Suppressor macrophage treated with lipopolysaccharide for 1 hour (primary cell): ENCODE measurements around the gene PRM3.

Experiments used
- DNase-seq, 3 donors: peaks; one replicate each; pipeline ENCODE4 v3.0.0-alpha.2; 2020 to 2022

Gene PRM3, protein sequence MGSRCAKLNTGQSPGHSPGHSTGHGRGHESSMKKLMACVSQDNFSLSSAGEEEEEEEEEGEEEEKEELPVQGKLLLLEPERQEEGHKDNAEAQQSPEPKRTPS

DNA sequence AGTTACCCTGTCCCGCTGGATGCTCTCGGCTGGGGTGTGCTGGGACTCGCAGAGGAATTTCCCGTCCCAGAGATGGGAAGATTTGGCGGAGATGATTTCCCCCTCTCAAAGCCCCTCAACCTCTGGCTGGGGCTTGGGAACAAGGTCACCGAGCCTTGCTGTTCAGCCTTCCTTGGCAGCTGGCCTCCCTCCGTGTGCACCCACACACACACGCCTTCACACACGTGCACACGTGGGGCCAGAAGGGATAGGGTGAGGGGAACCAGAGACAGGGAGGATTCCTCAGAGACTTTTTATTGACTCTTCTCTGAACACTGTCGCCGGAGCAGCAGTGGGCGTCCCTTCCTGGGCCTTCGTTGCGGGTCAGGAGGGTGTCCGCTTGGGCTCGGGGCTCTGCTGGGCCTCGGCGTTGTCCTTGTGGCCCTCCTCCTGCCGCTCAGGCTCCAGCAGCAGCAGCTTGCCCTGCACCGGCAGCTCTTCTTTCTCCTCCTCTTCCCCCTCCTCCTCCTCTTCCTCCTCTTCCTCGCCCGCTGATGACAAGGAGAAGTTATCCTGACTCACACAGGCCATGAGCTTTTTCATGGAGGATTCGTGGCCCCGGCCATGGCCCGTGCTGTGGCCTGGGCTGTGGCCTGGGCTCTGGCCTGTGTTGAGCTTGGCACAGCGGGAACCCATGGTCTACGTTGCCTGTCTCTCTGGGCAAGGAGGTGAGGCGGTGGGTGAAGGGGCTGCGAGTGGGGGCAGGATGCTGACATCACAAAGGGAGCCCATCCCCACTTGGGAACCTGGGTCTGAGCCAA, at the start of gene PRM3:
Gene PRM3 (minus strand): TSS at position 709 of the 800 bp plus-strand sequence. CDS start 34 bp downstream, at position 675.
- no peak for DNase-seq

DNA sequence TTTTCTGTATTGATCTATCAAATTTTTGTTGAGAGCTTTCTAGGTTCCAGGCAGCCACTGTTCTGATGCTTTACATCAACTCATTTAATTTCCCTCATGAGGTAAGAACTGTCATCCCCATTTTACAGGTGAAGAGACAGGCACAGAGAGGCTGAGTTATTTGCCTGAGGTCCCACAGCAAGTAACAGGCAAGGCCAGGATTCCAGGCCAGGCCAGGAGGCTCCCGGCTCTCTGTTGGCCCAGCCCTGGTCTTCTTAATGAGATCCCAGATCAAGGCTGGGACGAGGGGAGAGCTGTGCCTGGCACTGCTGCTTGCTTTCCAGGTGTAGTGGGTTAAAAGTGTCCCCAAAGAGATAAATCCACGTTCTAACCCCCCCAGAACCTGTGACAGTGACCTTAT, 49.4 kb upstream of the PRM3 start:
- DNase-seq = no peak

DNA sequence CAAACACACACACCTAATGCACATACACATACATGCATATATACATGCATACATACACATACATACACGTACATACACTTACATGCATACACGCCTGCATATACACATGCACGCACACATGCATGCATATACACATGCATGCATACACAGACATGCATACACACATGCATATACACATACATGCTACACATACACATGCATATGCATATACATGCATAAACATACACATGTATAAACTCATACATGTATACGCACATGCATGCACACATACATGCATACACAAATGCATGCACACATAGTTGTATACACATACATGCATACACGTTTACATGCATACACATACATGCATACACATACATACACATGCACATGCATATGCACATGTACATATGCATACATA, 48.2 kb upstream of the PRM3 start:
- no peak for DNase-seq

DNA sequence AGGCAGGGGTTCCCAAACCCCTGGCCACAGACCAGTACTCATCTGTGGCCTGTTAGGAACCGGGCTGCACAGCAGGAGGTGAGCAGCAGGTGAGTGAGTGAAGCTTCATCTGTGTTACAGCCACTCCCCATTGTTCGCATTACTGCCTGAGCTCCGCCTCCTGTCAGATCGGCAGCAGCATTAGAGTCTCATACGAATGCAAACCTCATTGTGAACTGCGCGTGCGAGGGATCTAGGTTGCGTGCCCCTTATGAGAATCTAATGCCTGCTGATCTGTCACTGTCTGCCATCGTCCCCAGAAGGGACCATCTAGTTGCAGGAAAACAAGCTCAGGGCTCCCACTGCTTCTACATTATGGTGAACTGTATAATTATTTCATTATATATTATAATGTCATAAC, 46.7 kb upstream of the PRM3 start:
- DNase-seq = no peak

DNA sequence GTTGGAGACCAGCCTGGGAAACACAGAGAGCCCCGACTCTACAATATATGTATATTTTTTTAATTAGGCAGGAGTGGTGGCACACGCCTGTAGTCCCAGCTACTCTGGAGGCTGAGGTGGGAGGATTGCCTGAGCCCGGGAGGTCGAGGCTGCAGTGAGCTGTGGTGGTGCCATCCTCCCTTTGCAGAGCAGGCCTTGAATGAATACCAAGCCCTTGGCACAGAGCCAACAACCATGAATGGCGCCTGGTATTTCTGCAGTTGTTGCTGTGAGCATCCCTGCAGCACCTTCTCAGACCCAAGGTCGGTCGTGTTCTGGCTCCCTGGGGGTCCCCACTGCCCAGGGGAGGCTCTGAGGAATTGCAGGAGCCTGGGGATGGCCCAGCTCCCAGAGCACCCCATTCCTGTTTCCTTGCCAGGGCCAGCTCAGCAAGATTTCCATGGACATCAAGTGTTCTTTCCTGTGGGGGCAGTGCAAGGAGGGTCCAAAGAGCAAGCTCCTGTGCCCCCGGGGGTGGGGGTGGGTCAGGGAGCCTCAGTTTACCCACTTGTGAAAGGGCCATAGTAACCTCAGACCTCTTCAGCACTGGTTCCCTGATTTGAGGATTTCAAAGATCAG, 46.2 kb upstream of the PRM3 start:
- peak in 1 of 3 donors; percentile 23 for DNase-seq

DNA sequence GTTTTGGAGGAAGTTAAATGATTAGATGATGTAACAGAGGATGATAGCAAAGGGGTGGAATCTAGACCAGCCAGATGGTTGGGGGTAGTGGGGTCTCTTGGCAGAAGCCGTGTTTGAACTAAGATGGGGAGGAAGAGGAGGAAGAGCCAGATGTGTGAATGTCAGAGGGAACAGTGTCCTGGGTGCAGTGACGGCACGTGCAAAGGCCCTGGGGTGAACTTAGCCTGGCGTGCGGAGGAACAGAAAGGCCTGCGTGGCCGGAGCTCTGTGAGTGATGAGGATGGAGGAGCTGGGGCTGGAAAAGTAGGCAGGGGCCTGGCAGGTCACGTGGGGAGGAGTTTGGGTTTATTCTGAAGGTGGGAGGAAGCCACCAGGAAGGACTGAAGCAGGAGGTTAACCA, 45.4 kb upstream of the PRM3 start:
- no peak for DNase-seq

DNA sequence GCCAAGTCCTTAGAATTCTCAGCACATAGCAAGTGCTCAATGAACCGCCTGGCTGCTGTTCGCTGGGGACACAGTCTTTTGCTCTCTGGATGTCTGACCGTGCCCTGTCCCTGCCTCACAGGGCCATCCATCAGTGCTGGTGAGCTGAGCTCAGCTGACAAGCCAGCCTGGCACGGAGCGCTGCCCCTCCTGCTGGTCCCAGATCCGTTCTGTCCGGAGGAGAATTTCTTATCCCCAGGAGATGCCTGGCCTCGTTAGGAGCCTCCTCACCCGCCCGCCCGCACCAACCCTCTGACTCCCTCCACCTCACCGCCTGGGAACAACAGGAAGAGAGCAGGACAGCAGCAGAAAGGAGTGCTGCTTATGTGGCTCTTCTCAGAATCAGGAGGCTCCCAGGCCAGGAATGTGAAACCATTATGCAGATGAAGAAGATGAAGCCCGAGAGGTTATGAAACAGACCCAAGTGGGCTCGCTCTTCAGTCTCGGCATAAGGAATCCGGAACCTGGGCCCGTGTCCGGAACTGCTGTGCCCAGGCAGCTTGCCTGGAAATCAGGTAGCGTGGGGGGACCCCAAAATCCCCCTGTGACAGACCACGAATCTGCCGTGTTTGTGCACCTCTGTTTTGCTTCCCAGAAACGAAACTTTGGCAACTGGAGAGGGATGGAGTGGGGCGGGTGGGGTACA, 43.0 kb upstream of the PRM3 start:
- no peak for DNase-seq

DNA sequence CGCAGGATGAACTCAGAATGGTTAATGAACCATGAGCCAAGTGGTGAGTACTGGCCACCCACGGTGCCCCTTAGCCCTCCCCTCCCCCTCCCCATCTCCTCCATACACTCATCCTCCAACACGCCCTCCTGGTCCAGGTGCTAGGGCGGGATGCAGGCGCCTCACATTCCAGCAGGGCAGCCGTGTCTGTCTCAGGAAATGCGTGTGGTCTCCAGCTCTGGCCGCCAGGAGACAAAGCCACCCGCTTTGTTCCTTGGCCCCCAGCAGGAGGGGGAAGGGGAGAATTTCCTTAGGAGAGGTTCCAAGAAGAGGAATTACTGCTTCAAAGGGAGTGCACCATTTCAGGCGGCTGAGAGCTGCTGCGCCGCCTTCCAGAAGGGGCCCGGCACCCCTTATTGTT, 42.1 kb upstream of the PRM3 start:
- DNase-seq = no peak

DNA sequence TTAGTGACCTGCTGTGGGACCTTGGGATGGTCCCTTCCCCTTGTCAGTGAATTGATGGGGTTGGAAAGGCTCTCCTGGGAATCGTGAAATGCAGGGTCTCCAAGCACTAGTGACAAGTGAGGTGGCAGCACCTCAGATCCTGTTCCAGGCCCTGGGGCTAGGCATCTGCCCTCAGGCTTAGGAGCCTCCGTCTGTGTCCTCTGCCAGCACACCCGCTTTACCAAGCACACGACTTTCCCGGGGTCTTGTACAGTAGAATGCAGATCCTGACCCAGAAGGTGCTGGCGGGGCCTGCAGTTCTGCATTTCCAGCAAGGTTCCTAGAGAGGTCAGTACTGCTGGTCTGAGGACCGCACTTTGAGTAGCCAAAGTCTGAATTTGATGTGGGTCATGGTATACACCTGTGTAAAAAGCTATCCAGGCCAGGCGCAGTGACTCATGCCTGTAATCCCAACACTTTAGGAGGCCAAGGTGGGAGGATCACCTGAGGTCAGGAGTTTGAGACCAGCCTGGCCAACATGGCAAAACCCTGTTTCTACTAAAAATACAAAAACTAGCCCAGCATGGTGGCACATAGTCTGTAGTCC, 41.0 kb upstream of the PRM3 start:
- DNase-seq = no peak

DNA sequence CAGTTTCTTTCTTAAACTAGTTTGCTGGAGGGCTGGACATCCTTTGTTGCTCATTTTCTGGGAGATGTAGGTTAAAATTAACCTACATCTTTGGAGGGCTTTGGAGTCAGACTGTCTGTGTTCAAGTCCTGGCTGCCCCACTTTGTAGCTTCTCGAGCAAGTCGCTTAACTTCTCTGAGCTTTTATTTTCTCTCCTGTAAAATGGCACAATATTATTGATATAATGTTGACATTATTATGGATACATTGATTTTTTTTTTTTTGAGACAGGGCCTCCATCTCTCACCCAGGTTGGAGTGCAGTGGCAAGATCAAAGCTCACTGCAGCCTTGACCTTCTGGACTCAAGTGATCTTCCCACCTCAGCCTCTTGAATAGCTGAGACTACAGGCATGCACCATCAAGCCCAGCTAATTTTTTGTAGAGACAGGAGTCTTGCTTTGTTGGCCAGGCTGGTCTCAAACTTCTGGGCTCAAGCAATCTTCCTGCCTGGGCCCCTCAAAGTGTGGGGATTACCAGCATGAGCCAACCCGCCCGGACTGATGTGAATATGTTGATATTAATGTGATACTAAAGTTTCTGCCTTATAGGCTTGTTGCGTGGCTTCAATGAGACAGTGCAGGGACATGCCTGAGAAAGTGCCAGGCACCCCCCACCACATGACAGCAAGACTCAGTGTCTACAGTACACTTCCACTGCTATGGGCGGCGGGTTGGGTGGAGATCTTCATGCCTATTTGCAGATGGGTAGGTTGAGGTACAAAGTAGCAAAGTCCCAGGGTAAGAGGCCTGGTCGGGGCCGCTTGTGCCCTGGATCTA, 40.3 kb upstream of the PRM3 start:
- no peak for DNase-seq

DNA sequence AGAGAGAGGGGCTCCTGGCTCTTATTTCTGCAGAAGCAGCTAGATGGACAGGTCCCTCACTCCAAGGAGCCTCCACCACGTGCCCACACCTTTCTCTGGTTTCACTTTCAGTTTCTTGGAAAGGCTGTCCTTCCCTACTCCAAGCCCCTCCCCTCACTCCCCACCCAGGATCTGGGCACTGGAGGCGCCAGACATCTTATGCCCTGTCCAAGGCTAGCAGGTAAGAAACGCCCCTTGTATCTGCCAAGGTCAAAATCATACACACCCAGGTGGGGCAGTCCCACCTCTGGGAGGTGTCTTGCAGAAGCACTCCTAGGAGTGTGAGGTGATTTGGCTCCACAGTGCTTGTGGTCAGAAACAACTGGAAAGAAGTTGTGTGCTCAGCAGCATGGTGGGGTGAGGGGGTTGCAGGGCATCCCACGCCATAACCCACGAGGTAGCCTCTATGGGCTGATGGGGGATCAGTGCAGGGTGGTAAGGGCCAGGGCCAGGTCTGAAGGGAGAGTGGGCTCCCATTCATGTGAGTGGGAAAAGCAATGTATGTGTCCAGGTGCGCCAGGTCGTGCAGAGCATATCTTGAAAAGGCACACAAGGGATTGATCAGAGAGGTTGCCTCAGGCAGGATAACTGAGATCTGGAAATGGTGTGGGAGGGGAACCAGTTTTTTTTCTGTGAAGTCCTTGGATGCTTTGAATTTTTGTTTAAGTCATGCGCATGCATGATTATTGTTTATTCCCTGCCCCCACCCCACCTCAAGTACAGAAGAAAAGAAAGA, 39.5 kb upstream of the PRM3 start:
- DNase-seq = peak; percentile 12 to 48 (median 40)

DNA sequence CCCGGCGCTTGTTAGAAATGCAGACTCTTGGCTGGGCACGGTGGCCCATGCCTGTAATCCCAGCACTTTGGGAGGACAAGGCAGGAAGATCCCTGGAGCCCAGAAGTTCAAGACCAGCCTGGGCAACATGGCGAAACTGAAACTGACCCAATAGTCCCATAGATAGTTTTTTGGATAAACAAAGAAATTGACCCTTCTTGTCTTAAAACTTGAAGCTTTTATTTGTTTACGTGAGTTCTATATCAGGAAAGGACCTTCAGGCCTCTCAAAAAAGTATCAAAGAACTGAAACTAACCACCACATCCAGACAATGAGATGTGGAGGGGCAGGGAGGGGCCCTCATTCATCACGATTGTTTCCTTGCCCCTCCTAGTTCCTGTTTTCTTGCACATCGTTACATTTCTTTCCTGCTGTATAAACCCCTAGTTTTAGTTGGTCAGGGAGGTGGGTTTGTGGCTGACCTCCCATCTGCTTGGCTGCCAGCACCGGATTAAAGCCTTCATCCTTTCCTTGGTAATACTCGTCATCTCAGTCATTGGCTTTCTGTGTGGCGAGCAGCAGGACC, 37.6 kb upstream of the PRM3 start:
- DNase-seq = peak; percentile 26 to 46 (median 37)

DNA sequence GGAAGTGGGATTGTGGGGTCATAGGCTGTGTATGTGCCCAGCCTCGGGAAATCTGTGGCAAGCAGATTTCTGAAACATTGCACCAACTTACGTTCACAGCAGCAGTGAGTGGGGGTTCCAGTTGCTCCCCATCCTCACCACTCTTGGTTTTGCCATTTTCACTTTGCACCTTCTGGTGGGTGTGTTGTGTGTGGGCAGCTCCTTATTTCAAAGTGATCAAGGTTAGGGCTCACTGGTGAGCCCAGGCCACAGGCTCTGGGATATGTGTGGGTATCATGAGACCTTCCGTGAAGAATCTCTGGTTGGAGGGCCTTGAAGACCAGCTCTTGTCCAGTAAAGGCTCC, 37.2 kb upstream of the PRM3 start:
- DNase-seq = no peak

DNA sequence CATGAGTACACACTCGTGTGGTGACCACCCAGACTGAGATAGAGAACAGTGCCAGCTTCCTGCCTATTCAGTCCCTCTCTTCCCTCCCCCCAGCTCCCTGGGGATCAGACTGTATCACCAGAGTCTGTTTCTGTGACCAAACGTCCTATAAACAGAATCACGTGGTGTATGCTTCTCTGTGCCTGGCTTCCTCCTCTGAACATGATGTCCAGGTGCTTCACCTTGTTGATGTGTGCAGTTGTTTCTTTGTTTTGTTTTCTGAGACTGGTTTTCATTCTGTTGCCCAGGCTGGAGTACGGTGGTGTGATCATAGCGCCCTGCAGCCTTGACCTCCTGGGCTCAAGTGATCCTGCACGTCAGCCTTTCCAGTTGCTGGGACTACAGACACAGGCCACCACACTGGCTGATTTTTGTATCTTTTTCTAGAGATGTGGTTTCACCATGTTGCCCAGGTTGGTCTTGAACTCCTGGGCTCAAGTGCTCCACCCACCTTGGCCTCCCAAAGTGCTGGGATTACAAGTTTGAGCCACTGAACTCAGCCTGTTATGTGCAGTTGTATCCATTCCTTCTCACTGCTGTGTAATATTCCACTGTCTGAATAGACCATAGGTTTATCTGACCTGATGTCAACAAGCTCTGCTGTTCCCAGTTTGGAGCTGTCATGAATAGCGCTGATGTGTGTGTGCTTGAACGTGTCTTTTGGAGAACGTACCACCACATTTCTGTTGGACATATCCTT, 36.6 kb upstream of the PRM3 start:
- DNase-seq = no peak

DNA sequence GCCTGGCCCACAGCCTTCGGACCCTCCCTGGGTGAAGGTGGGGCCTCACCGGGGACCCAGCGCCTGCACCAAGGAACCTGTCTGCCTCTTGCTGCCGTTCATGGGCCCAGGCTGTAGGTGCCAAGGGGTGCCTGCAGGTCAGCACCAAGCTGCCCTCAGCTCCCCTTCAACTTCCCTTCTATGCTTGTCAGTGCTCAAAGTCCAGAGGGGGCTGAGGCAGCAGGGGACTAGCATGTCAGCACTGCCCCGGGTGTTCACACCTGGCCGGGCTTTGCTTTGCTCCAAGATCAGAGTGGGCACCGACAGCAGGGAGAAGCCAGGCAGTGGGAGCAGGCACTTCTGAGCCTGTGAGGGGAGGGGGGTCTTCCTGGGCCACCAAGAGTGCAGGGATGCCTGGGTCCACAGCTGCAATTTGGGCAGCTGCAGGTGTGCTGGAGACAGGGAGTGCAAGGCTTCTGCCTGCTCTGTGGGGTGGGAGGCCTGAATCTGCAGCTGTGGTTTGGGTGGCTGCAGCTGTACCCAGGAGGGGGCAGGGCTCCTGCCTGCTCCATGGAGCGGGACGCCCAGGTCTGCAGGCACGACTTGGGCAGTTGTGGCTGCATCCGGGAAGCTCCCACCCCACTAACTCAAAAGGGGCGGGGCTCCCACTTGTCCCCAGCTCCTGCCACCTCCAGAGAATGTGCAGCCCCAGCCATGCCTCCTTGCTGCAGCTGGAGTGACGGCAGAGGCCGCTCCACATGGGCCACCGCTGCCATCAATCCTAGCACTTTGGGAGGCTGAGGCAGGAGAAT, 35.3 kb upstream of the PRM3 start:
- no peak for DNase-seq

DNA sequence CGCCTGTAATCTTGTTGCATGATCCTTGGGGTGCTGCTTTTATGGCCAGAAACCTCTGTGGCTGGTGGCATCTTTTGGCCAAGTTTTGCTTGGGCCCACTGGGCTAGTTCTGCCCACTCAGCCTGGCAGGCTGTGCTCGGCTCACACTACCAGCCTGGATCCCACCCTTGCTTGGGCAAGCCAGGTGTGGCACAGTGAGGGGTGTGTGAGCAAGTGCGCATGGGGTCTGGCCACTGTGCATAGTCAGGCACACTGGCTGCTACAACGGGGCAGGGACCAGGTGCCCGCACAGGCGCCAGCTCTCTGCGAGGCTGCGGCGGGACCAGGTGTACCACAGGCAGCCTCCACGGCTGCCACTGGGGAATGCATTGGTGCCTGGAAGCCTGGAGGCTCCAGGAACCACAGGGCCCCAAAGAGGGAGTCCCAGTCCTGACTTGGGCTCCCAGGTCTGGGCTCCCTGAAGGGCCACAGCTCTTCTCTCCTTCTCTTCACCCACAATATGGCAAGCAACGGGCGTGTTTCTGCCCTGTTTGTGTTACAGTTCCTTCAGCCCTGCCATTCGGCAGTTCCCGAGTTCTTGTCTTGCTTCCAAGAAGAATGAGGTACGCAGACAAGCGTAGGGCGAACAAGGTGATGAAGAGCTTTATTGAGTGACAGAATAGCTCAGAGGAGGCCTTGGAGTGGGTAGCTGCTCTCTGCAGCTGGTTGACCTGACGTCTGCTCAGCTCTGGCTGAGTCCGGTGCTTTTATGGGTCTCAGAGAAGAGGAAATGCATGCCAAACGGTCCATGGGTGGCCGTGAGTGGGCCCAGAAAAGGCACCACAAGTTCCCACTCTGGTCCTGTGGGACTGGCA, 34.4 kb upstream of the PRM3 start:
- DNase-seq = no peak

DNA sequence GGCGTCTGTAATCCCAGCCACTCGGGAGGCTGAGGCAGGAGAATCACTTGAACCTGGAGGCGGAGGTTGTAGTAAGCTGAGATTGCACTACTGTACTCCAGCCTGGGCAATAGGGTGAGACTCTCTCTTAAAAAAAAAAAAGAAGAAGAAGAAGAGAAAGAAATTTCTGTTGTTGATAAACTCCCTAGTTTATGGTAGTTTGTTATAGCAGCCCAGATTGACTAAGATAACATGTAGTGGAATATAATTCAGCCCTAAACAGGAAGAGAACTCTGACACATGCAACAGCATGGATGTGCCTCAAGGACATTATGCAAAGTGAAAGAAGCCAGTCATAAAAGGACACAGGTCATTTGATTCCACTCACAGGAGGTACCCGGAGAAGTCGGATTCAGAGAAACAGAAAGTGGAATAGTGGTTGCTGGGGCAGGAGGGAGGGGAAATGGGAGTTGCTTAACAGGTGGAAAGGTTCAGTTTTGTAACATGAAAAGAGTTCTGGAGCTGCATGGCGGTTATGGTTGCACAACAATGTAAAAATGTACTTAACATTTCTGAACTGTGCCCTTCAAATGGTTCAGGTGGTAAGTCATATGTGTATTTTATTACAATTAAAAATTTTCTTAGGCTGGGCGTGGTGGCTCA, 33.7 kb upstream of the PRM3 start:
- DNase-seq = peak; percentile 58 to 77 (median 64)

DNA sequence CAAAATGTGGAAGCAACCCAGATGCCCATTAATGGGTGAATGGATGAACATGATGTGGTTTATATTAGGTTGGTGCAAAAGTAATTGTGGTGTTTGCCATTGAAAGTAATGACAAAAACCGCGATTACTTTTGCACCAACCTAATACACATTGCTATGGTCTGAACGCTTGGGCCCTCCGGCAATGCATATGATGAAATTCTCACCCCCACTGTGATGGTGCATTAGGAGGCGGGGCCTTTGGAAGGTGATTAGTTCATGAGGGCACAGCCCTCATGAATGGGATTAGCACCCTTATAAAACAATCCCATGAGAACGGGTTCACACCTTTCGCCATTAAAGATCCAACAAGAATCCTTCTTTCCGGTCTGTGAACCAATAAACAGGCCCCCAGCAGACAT, 33.0 kb upstream of the PRM3 start:
- DNase-seq = no peak
